Measurements from ENCODE around the gene MORC2.

- TF ChIP-seq CTCF (IDR thresholded peaks at IDR 0.05; ENCODE audit: low read depth, low read length, missing input control) = no peak
- TF ChIP-seq YY1 (IDR thresholded peaks at IDR 0.05) = no peak
- TF ChIP-seq HNF4A (conservative IDR thresholded peaks at IDR 0.05) = peak; percentile 24 to 30
- TF ChIP-seq MAX (IDR thresholded peaks at IDR 0.05) = no peak
- TF ChIP-seq GABPA (IDR thresholded peaks at IDR 0.05 in 1 of 2, conservative IDR thresholded peaks at IDR 0.05 in 1 of 2) = no peak
- TF ChIP-seq ATF3 (IDR thresholded peaks at IDR 0.05) = no peak
- no peak for TF ChIP-seq EGR1 (IDR thresholded peaks at IDR 0.05; ENCODE audit: low read depth in 2 of 2)
- TF ChIP-seq REST (IDR thresholded peaks at IDR 0.05) = no peak
- no peak for TF ChIP-seq TAF1 (conservative IDR thresholded peaks at IDR 0.05)
- no peak for TF ChIP-seq RAD21 (IDR thresholded peaks at IDR 0.05)
- no peak for TF ChIP-seq ZBTB33 (IDR thresholded peaks at IDR 0.05)
- no peak for TF ChIP-seq SP1 (IDR thresholded peaks at IDR 0.05)
- no peak for TF ChIP-seq FOXA2 (IDR thresholded peaks at IDR 0.05)
Observed at GRCh38 chr22:30984317-30984716, 15.7 kb upstream of the MORC2 start.
